ENCODE measurements around the gene POC1A.

DNA sequence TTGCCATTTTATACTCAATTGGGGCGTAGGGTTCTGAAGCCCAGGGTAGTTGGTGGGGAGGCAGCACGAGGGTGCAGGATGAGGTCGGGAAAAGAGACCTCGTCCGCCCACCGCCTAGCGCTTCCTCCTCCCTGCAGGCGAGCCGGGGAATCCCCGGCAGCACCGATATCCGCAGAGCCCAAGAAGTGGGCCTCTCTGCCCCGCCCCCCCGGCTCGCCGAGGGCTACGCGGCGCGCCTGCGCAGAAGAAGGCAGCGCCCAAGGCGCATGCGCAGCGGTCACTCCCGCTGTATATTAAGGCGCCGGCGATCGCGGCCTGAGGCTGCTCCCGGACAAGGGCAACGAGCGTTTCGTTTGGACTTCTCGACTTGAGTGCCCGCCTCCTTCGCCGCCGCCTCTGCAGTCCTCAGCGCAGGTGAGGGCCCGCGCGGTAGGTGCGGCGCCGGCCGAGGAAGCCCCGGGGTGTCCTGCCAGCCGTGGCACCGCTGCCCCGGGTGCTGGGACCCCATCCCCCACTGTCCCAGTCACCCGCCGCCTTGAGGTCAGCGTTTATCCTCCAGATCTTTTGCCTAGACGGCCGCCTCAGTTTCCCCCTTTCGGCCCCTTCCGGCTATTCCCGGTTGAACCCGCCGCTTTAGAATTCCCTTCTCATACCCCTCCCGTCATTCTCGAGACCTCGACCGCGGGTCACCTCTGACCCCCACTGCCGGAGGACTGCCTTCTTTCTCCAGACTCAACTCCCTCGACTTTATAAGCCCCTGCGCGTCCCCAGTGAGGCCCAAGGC is 43.8 kb upstream of the POC1A start, which contains the start of gene ALAS1:
- TF ChIP-seq, protein P1, sequence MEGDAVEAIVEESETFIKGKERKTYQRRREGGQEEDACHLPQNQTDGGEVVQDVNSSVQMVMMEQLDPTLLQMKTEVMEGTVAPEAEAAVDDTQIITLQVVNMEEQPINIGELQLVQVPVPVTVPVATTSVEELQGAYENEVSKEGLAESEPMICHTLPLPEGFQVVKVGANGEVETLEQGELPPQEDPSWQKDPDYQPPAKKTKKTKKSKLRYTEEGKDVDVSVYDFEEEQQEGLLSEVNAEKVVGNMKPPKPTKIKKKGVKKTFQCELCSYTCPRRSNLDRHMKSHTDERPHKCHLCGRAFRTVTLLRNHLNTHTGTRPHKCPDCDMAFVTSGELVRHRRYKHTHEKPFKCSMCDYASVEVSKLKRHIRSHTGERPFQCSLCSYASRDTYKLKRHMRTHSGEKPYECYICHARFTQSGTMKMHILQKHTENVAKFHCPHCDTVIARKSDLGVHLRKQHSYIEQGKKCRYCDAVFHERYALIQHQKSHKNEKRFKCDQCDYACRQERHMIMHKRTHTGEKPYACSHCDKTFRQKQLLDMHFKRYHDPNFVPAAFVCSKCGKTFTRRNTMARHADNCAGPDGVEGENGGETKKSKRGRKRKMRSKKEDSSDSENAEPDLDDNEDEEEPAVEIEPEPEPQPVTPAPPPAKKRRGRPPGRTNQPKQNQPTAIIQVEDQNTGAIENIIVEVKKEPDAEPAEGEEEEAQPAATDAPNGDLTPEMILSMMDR (IDR thresholded peaks at IDR 0.05), result peak in 2 of 3 experiments; percentile 7 to 34
- peak; percentile 80 for TF ChIP-seq POLR2A (IDR thresholded peaks at IDR 0.05)

Measured in testis (tissue), 2 donors.